ENCODE data around the gene C19orf12. TPM values are rescaled to one million over a fixed set of nuclear protein-coding genes. Genes with fewer than 3 reads are reported as not detected.

Gene C19orf12
- total RNA-seq, 1 donor from 2014 or later = 64.2 TPM

DNA sequence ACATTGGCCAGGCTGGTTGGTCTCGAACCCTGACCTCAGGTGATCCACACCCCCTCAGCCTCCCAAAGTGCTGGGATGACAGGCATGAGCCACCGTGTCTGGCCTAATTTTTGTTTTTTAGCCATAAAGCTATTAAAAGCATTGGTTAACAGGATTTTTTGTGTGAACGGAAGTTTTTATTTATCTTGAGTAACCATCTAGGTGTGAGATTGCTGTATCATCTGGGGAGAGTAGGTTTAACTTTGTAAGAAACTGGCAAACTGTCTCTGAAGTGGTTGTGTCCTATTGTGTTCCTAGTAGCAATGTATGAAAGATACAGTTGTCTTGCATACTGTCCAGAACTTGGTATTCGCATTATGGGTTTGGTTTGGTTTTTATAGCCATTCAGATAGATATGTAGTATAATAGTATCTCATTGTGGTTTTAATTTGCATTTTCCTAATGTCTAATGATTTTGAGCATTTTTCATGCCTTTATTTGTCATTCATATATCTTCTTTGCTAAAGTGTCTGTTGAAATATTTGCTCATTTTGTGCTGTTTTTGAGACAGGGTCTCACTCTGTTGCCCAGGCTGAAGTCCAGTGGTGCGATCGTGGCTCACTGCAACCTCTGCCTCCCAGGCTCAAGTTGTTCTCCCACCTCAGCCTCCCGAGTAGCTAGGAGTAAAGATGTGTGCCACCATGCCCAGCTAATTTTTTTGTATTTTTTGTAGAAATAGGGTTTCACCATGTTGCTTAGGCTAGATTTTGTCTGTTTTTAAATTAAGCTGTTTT is 63.3 kb downstream of the C19orf12 start:
- DNase-seq (ENCODE audit: missing footprints) (peak; percentile 7), ATAC-seq (no peak)
- intact Hi-C loops (cut with DNase I) = no loop called here

- ATAC-seq (no peak), DNase-seq (ENCODE audit: missing footprints) (no peak)
- intact Hi-C loops (cut with DNase I) = no loop called here
Measured at GRCh38 chr19:29650772-29651387, 64.2 kb downstream of the C19orf12 start.

Other genes starting within 250 kb of the C19orf12 start
- not detected for gene VSTM2B, start 189.3 kb downstream of the C19orf12 start, total RNA-seq
- gene POP4, start 109.0 kb downstream of the C19orf12 start, total RNA-seq = 58.0 TPM
- gene PLEKHF1, start 49.8 kb downstream of the C19orf12 start, total RNA-seq = 43.6 TPM
- gene CCNE1, start 96.7 kb upstream of the C19orf12 start, total RNA-seq = 3.1 TPM
- gene URI1, start 227.0 kb upstream of the C19orf12 start, total RNA-seq = 43.0 TPM

Data from Right ventricle myocardium inferior (tissue), 1 donor.